Measurements from ENCODE around the gene MPZ. TPM values are rescaled to one million over a fixed set of nuclear protein-coding genes. Genes with fewer than 3 reads are reported as not detected.

MPZ gene
- total and polyA plus RNA-seq, 8 donors = 1.3 to 15.1 (median 2.3) TPM; not detected in 3

DNA sequence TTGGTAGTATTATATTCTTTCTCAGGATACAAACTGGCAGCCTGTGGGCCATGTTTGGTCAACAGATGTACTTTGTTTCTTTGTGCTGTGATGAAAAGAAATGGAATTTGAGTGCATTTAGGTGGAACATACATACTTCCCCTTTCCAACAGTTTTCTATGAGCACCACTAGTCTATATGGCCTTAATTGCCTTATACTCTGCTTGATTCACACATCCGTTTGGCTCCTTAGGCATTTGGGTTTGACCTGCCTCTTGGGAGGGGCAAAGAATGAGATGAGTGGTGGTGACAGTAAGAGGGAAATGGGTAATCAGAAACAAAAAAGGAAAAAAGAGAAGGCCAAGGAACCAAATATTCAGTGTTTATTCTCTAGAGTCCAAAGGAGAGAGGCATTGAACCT, 40.9 kb upstream of the MPZ start:
- H3K9me3 ChIP-seq = no peaks in the 10 kb centered on the region
- no peaks in the 10 kb centered on the region for H3K27me3 ChIP-seq
- intact Hi-C loops (cut with DNase I; ENCODE audit: low total_unique reads) = no loop called here
- TF ChIP-seq EP300 (IDR thresholded peaks at IDR 0.05) (no peak), POLR2AphosphoS5 (IDR thresholded peaks at IDR 0.05) (no peak), POLR2A (IDR thresholded peaks at IDR 0.05) (no peak)
- TF ChIP-seq, protein P1, sequence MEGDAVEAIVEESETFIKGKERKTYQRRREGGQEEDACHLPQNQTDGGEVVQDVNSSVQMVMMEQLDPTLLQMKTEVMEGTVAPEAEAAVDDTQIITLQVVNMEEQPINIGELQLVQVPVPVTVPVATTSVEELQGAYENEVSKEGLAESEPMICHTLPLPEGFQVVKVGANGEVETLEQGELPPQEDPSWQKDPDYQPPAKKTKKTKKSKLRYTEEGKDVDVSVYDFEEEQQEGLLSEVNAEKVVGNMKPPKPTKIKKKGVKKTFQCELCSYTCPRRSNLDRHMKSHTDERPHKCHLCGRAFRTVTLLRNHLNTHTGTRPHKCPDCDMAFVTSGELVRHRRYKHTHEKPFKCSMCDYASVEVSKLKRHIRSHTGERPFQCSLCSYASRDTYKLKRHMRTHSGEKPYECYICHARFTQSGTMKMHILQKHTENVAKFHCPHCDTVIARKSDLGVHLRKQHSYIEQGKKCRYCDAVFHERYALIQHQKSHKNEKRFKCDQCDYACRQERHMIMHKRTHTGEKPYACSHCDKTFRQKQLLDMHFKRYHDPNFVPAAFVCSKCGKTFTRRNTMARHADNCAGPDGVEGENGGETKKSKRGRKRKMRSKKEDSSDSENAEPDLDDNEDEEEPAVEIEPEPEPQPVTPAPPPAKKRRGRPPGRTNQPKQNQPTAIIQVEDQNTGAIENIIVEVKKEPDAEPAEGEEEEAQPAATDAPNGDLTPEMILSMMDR (IDR thresholded peaks at IDR 0.05) = no peak
- WGBS, 5 donors = 77 to 93% (median 81%) methylated on average over 1 of the region's 1 CpG
- peaks cover 9 to 44% (median 31%) of the 10 kb centered on the region in 4 donors for H3K36me3 ChIP-seq
- no peak overlapping the region for H3K4me3 ChIP-seq
- no peak for DNase-seq
- peak overlapping the region in 1 of 5 donors; percentile 56 for H3K27ac ChIP-seq
- H3K4me1 ChIP-seq = peaks cover 0 to 20% (median 9%) of the 10 kb centered on the region in 4 donors

DNA sequence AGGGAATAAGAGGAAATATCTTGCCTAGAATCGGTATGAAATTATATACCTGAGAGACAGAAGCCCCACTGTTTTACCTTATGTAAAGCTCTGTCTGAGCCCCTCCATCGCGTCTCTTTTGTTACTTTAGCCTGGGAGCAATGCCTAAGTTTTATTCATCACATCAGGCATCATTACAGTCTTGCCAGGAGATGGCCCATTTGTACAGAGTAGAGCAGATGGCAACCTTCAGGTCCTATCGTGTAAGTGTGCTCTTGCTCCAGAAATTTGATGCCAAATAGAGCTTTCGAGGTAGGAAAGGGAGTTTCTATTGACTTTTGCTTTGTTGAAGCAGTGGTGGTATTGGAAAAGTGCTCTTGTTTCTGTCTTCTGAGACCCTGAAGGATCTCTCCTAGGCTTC, 33.1 kb upstream of the MPZ start:
- H3K36me3 ChIP-seq = peaks cover 34 to 92% (median 89%) of the 10 kb centered on the region in 4 donors

DNA sequence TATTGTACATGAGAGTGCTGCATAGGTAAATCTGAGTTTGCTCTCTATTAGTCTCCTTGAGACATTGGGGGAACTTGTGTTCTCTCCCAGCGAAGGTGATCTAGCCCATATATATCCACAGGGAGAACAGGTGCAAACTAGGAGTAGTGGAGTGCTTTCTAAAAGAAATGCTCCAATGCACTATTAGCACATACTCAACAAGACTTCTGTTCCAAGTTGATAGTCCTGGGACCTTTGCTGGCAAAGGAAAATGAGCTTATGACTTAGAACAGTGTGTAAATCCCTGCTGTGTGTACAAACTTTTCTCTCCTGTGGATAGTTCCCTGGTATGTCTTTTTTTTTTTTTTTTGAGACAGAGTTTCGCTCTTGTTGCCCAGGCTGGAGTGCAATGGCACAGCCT, 32.4 kb upstream of the MPZ start:
- intact Hi-C loops (cut with DNase I; ENCODE audit: low total_unique reads) = no loop called here
- Histone ChIP-seq H3K4me3 (no peak overlapping the region), H3K27ac (no peak overlapping the region), H3K4me1 (peaks cover 0 to 4% (median 0%) of the 10 kb centered on the region in 4 donors), H3K27me3 (no peaks in the 10 kb centered on the region), H3K9me3 (no peaks in the 10 kb centered on the region), H3K36me3 (peaks cover 35 to 92% (median 87%) of the 10 kb centered on the region in 4 donors)
- TF ChIP-seq POLR2A (IDR thresholded peaks at IDR 0.05) (no peak), EP300 (IDR thresholded peaks at IDR 0.05) (no peak), POLR2AphosphoS5 (IDR thresholded peaks at IDR 0.05) (no peak)
- TF ChIP-seq, protein P1 (IDR thresholded peaks at IDR 0.05) = no peak
- 92 to 98% (median 97%) methylated on average over 2 of the region's 2 CpGs for WGBS, 5 donors
- DNase-seq = no peak

More for the DNA sequence above, 33.1 kb upstream of the MPZ start:
- no peaks in the 10 kb centered on the region for H3K27me3 ChIP-seq
- H3K4me3 ChIP-seq = no peak overlapping the region
- intact Hi-C loops (cut with DNase I; ENCODE audit: low total_unique reads) = no loop called here
- H3K27ac ChIP-seq = no peak overlapping the region
- no peaks in the 10 kb centered on the region for H3K9me3 ChIP-seq
- TF ChIP-seq, protein P1 (IDR thresholded peaks at IDR 0.05) = no peak
- TF ChIP-seq POLR2A (IDR thresholded peaks at IDR 0.05) = no peak
- no peak for TF ChIP-seq POLR2AphosphoS5 (IDR thresholded peaks at IDR 0.05)
- no peak for TF ChIP-seq EP300 (IDR thresholded peaks at IDR 0.05)
- 94 to 97% (median 94%) methylated on average over 5 of the region's 5 CpGs for WGBS, 5 donors
- no peaks in the 10 kb centered on the region for H3K4me1 ChIP-seq
- DNase-seq = no peak

DNA sequence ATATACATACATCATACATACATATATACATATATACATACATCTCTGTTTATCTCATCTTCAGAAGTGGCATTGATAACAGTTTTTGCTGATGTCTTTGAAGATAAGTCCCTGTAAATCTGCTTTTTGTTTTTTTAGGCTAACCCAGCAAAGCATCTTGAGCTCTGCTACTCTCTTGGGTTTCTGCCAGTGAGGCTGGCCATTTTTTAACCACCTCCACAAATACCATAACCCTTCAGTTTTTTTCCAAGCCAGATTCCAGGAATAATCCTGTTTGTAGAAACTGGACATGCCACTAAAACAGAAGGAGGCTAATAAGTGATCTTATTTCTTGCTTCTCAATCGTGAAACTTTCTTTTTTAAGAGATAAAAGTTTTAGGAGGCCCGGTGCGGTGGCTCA, 26.0 kb upstream of the MPZ start:
- peaks cover 32 to 90% (median 90%) of the 10 kb centered on the region in 4 donors for H3K36me3 ChIP-seq

DNA sequence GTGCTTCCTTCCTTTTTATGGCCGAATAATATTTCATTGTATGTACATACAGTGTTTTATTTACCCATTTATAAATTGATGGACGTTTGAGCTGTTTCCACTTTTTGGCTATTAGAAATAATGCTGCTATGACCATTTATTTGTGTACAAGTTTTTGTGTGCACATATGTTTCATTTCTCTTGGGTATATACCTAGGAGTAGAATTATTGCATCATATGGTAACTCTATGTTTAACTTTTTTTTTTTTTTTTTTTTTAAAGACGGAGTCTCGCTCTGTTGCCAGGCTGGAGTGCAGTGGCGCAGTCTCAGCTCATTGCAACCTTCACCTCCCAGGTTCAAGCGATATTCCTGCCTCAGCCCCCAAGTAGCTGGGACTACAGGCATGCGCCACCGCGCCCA, 23.4 kb upstream of the MPZ start:
- no peak for DNase-seq
- Histone ChIP-seq H3K4me3 (no peak overlapping the region), H3K27ac (no peak overlapping the region), H3K9me3 (no peaks in the 10 kb centered on the region), H3K27me3 (no peaks in the 10 kb centered on the region), H3K4me1 (peaks cover 0 to 13% (median 3%) of the 10 kb centered on the region in 4 donors), H3K36me3 (peaks cover 45 to 96% (median 93%) of the 10 kb centered on the region in 4 donors)
- TF ChIP-seq POLR2AphosphoS5 (IDR thresholded peaks at IDR 0.05) (no peak), POLR2A (IDR thresholded peaks at IDR 0.05) (no peak)
- TF ChIP-seq, protein P1 (IDR thresholded peaks at IDR 0.05) = no peak
- WGBS, 5 donors = 93 to 97% (median 94%) methylated on average over 9 of the region's 9 CpGs
- intact Hi-C loops (cut with DNase I; ENCODE audit: low total_unique reads) = no loop called here

More for the DNA sequence above, 26.0 kb upstream of the MPZ start:
- intact Hi-C loops (cut with DNase I; ENCODE audit: low total_unique reads) = no loop called here
- DNase-seq = no peak
- no peak for TF ChIP-seq POLR2A (IDR thresholded peaks at IDR 0.05)
- WGBS, 5 donors = 79 to 91% (median 85%) methylated on average over 3 of the region's 3 CpGs
- H3K9me3 ChIP-seq = no peaks in the 10 kb centered on the region
- no peaks in the 10 kb centered on the region for H3K27me3 ChIP-seq
- peaks cover 0 to 13% (median 3%) of the 10 kb centered on the region in 4 donors for H3K4me1 ChIP-seq
- no peak overlapping the region for H3K4me3 ChIP-seq
- no peak overlapping the region for H3K27ac ChIP-seq

All from stomach (tissue), 9 donors.